ENCODE data around the gene BFSP1.

The BFSP1 gene

GRCh38 chr20:17530716-17531664, at the start of gene BFSP1:
TSS of gene BFSP1 (minus strand) at chr20:17531379. CDS start at chr20:17531329, 50 bp downstream.
- peak; percentile 52 to 79 for DNase-seq

- DNase-seq, result no peak
These were observed 49.7 kb upstream of the BFSP1 start for GRCh38 chr20:17580895-17581294.

GRCh38 chr20:17579369-17580039, 48.3 kb upstream of the BFSP1 start:
- no peak for DNase-seq

GRCh38 chr20:17576215-17576614, 45.0 kb upstream of the BFSP1 start:
- DNase-seq, result no peak

GRCh38 chr20:17573463-17573862, 42.3 kb upstream of the BFSP1 start:
- DNase-seq, result no peak

GRCh38 chr20:17572034-17572638, 41.0 kb upstream of the BFSP1 start:
- peak in 1 of 2 experiments; percentile 31 for DNase-seq

GRCh38 chr20:17571153-17571527, 40.0 kb upstream of the BFSP1 start:
- DNase-seq, result no peak

GRCh38 chr20:17570347-17571152, 39.4 kb upstream of the BFSP1 start:
- peak; percentile 22 to 55 for DNase-seq

- peak; percentile 93 to 94 for DNase-seq
These were observed 38.6 kb upstream of the BFSP1 start, which contains the start of gene DSTN for GRCh38 chr20:17569616-17570346. TSS of gene DSTN (plus strand) at chr20:17570075. CDS start at chr20:17570209, 134 bp downstream.

GRCh38 chr20:17568972-17569521, 37.9 kb upstream of the BFSP1 start:
- peak; percentile 48 to 64 for DNase-seq

- no peak for DNase-seq
These were observed 37.0 kb upstream of the BFSP1 start for GRCh38 chr20:17568045-17568788.

GRCh38 chr20:17566345-17566744, 35.2 kb upstream of the BFSP1 start:
- DNase-seq, result no peak

GRCh38 chr20:17565169-17565845, 34.1 kb upstream of the BFSP1 start:
- no peak for DNase-seq

GRCh38 chr20:17562804-17563305, 31.7 kb upstream of the BFSP1 start:
- DNase-seq, result no peak

GRCh38 chr20:17560344-17561074, 29.3 kb upstream of the BFSP1 start:
- no peak for DNase-seq

- no peak for DNase-seq
These were observed 28.2 kb upstream of the BFSP1 start for GRCh38 chr20:17559338-17559737.

- DNase-seq, result no peak
These were observed 27.7 kb upstream of the BFSP1 start for GRCh38 chr20:17558941-17559304.

GRCh38 chr20:17558154-17558940, 27.2 kb upstream of the BFSP1 start:
- DNase-seq, result no peak

GRCh38 chr20:17557675-17558006, 26.5 kb upstream of the BFSP1 start:
- no peak for DNase-seq
